ENCODE measurements around the gene ZFYVE27. TPM values are rescaled to one million over a fixed set of nuclear protein-coding genes. Genes with fewer than 3 reads are reported as not detected.

Gene ZFYVE27
- total RNA-seq, 4 donors from 2014 or later: 61.1 to 121 (median 89.3) TPM

GRCh38 chr10:97754726-97755125 lies 17.8 kb downstream of the ZFYVE27 start:
- Histone ChIP-seq H3K27ac (no peak overlapping the region), H3K4me1 (no peaks in the 10 kb centered on the region), H3K4me3 (no peak overlapping the region), H3K36me3 (peaks cover 0 to 98% (median 3%) of the 10 kb centered on the region in 3 donors), H3K9me3 (no peaks in the 10 kb centered on the region), H3K27me3 (no peaks in the 10 kb centered on the region)
- DNase-seq: no peak
- no peak for TF ChIP-seq POLR2A (IDR thresholded peaks at IDR 0.05)
- TF ChIP-seq CTCF (IDR thresholded peaks at IDR 0.05): no peak

DNA sequence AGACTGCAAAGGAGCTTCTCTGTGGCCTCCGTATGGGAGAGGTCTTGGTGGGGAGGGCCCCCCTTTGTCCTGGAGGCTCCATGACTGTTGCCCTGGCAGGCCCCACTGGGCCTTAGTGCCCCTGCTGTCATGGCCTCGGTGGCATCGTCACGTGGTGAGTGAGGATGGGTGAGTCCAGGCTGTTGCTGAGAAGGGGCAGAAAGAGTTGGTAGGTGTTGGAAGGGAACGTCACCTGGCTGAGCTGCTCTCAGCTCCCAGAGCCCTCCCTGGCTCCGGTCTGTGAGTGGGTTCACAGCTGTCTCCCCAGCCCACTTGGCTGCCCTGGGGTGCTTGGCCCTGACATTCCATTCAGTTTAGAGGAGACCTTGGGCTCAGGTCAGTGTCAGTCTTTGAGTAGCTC lies 18.8 kb downstream of the ZFYVE27 start:
- Histone ChIP-seq H3K9me3 (no peaks in the 10 kb centered on the region), H3K4me3 (no peak overlapping the region), H3K36me3 (peaks cover 0 to 98% (median 3%) of the 10 kb centered on the region in 3 donors), H3K27me3 (no peaks in the 10 kb centered on the region), H3K27ac (no peak overlapping the region), H3K4me1 (no peaks in the 10 kb centered on the region)
- TF ChIP-seq POLR2A (IDR thresholded peaks at IDR 0.05) (no peak), CTCF (IDR thresholded peaks at IDR 0.05) (no peak)
- no peak for DNase-seq

DNA sequence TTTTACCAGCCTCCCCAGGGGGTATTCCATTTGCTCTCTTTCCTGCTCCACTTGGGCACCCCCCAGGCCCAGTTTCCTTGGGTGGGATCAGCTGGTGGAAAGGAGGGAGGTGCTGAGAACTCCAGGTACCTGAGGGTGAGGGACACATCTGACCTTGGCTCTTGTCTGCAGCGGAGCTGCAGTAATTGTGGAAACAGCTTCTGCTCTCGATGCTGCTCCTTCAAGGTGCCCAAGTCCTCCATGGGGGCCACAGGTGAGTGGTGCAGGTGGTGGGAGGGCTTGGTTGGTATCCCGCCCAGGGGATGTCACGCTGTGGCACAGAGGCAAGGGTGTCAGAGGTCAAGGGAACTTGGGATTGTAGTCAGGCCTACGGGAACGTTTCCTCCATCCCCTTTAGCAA lies 20.5 kb downstream of the ZFYVE27 start:
- H3K36me3 ChIP-seq: peaks cover 0 to 89% (median 0%) of the 10 kb centered on the region in 3 donors
- no peaks in the 10 kb centered on the region for H3K4me1 ChIP-seq
- no peak overlapping the region for H3K4me3 ChIP-seq
- no peaks in the 10 kb centered on the region for H3K27me3 ChIP-seq
- no peak overlapping the region for H3K27ac ChIP-seq
- TF ChIP-seq POLR2A (IDR thresholded peaks at IDR 0.05) (no peak), CTCF (IDR thresholded peaks at IDR 0.05) (no peak)
- peak in 1 of 3 donors; percentile 16 for DNase-seq
- H3K9me3 ChIP-seq: no peaks in the 10 kb centered on the region

DNA sequence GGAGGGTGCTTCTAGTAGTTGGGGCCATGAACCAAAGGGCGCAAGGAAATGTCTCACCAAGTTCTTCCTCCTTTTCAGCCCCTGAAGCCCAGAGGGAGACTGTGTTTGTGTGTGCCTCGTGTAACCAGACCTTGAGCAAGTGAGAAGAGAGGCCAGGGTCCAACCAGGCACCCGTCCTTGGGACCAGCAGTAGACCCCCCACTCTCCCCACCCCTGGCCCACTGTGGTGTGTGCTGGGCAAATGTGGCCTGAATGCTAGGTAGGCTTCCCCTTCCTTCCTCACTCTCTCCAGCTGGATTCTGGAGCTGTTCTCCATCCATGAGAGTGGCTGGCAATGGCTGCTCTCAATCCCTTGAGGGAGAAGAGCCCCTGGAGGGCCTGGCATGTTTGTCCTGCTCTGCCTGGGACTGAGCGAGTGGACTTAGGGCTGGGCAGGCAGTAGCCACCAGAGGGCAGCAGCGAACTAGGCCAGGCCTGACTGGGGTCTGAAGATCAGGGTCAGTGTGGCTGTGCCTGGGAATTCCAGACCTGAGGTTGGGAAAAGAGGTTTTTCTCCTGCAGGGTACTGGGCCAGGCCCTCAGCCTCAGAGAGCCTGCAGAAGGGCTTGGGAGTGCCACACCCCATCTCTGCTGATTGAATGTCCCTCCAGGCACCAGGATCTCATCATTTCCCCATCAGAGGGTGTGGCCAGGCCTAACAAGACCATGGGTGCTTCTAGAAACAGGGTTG lies 22.4 kb downstream of the ZFYVE27 start:
- peak; percentile 35 to 76 (median 75) for DNase-seq

DNA sequence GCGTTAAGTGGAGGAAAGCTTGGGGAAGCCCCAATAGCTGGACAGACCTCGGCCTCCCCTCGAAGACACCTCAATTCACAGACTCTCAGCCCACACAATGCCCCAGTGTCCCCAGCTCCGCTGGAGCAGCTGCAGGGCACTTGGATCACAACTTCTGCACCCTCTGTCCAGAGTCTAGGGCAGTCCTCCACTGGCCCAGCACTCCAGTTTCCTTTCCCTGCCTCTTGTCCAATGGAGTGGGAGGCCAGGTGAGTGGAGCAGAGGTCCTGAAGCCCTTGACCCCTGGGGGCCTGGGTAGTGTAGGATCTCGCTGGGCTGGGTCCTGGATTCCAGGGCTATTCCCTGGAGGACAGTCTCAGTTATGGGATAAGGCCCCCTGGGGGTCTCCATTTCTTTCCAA lies 23.0 kb downstream of the ZFYVE27 start:
- no peak overlapping the region for H3K27ac ChIP-seq

More for the DNA sequence above, 22.4 kb downstream of the ZFYVE27 start:
- Histone ChIP-seq H3K9me3 (no peaks in the 10 kb centered on the region), H3K4me1 (no peaks in the 10 kb centered on the region), H3K36me3 (peaks cover 0 to 71% (median 0%) of the 10 kb centered on the region in 3 donors), H3K27me3 (no peaks in the 10 kb centered on the region), H3K27ac (no peak overlapping the region), H3K4me3 (no peak overlapping the region)
- TF ChIP-seq CTCF (IDR thresholded peaks at IDR 0.05) (peak in 5 of 6 experiments; percentile 29 to 76 (median 73)), POLR2A (IDR thresholded peaks at IDR 0.05) (no peak)

More for the DNA sequence above, 23.0 kb downstream of the ZFYVE27 start:
- DNase-seq: peak in 1 of 3 donors; percentile 33
- Histone ChIP-seq H3K4me1 (no peaks in the 10 kb centered on the region), H3K4me3 (no peak overlapping the region), H3K27me3 (no peaks in the 10 kb centered on the region), H3K9me3 (no peaks in the 10 kb centered on the region), H3K36me3 (peaks cover 0 to 65% (median 0%) of the 10 kb centered on the region in 3 donors)
- TF ChIP-seq POLR2A (IDR thresholded peaks at IDR 0.05): no peak
- no peak for TF ChIP-seq CTCF (IDR thresholded peaks at IDR 0.05)

All from Peyer's patch (tissue), 4 donors.